GM12878 (cell line): ENCODE results near the gene SOX5. TPM values are rescaled to one million over a fixed set of nuclear protein-coding genes. Genes with fewer than 3 reads are reported as not detected.

Experiments used
- ATAC-seq: fragments of 200-7000 bp; cut with Tn5 transposase; 3 replicates; pipeline ENCODE4 v1.9.1; 2020; ENCODE audit warnings: mild to moderate bottlenecking, moderate library complexity
- BruUV-seq: library from RNA; stranded (reverse); fragments of 400-500 nt; replicated peaks from 2 replicates; lab custom pipeline; 2021; lab: Mats Ljungman, UMichigan
- CTCF ChIA-PET: fragments of 300-600 bp; sonication (Branson Sonifier 250); formaldehyde crosslinking; extraction: SDS; loops from one replicate; lab custom pipeline; 2021; ENCODE audit warnings: inconsistent platforms; lab: Yijun Ruan, JAX
- POLR2A ChIA-PET: fragments of 350-600 bp; formaldehyde crosslinking; extraction: SDS; loops from one replicate; lab custom pipeline; 2021; ENCODE audit warnings: inconsistent platforms; lab: Charles Lee
- RAD21 ChIA-PET: fragments of 300-600 bp; sonication (Branson Sonifier 250); formaldehyde crosslinking; loops from one replicate; lab custom pipeline; 2023; ENCODE audit warnings: antibody characterized with exemption; ENCODE audit not compliant: unreplicated experiment; lab: Charles Lee
- SMC1A ChIA-PET: fragments of 300-600 bp; sonication (Branson Sonifier 250); formaldehyde crosslinking; loops from one replicate; lab custom pipeline; 2023; ENCODE audit not compliant: unreplicated experiment, uncharacterized antibody; lab: Charles Lee
- DNase-seq: peaks from one replicate; pipeline ENCODE4 v3.0.0-alpha.2; 2011; ENCODE audit warnings: low read depth, low spot score
- FAIRE-seq: peaks from 3 replicates; lab custom pipeline; 2011; peaks lifted over from hg19 to GRCh38; lab: Jason Lieb, UNC
- H2AFZ ChIP-seq: 2 replicates; pipeline ENCODE4 v1.6.0; 2011; ENCODE audit warnings: low read depth, low read length, control low read depth; ENCODE audit not compliant: control insufficient read depth
- H3K27ac ChIP-seq: 2 replicates; pipeline ENCODE4 v1.5.1; 2011; ENCODE audit warnings: control low read depth; ENCODE audit not compliant: control insufficient read depth, insufficient read depth
- H3K27me3 ChIP-seq, 2 experiments: replicated peaks in 1 of 2; 2 replicates each; pipeline versions ENCODE4 v1.6.0 to v1.6.1; 2011; ENCODE audit warnings: low read length in 1 of 2; ENCODE audit not compliant: control insufficient read depth in 2 of 2, insufficient read depth in 2 of 2
- H3K36me3 ChIP-seq, 2 experiments: 2 replicates each; pipeline ENCODE4 v1.5.1; 2011; ENCODE audit warnings: low read length in 1 of 2; ENCODE audit not compliant: control insufficient read depth in 2 of 2, insufficient read depth in 2 of 2
- H3K4me1 ChIP-seq: 2 replicates; pipeline ENCODE4 v1.6.1; 2011; ENCODE audit warnings: mild to moderate bottlenecking, low read length, moderate library complexity, mixed read lengths; ENCODE audit not compliant: control insufficient read depth, insufficient read depth
- H3K4me2 ChIP-seq: 2 replicates; pipeline ENCODE4 v1.6.0; 2011; ENCODE audit warnings: control low read depth; ENCODE audit not compliant: control insufficient read depth, insufficient read depth
- H3K4me3 ChIP-seq: fragments of 200-600 bp; sonication (generic); 2 replicates; pipeline ENCODE4 v1.5.1; 2016
- H3K79me2 ChIP-seq: 2 replicates; pipeline ENCODE4 v1.6.0; 2011; ENCODE audit warnings: low read length; ENCODE audit not compliant: control insufficient read depth, insufficient read depth
- H3K9ac ChIP-seq: 2 replicates; pipeline ENCODE4 v1.8.0; 2011; ENCODE audit warnings: low read length, control low read depth, mixed read lengths; ENCODE audit not compliant: control insufficient read depth, insufficient read depth
- H3K9me3 ChIP-seq: replicated peaks from 3 replicates; pipeline ENCODE4 v1.5.1; 2011; ENCODE audit warnings: mild to moderate bottlenecking, low read length; ENCODE audit not compliant: control insufficient read depth, insufficient read depth
- H4K20me1 ChIP-seq: 2 replicates; pipeline ENCODE4 v1.6.0; 2011; ENCODE audit not compliant: control insufficient read depth, insufficient read depth
- ASH2L ChIP-seq: fragments of 300-600, 200-600 bp; sonication (generic); IDR thresholded peaks from 2 replicates; pipeline ENCODE4 v1.6.1; 2017; ENCODE audit warnings: low read depth, mild to moderate bottlenecking, borderline replicate concordance
- BMI1 ChIP-seq: fragments of 450-650 bp; IDR thresholded peaks from 2 replicates; pipeline ENCODE4 v1.6.1; 2016; ENCODE audit warnings: mild to moderate bottlenecking, moderate library complexity, borderline replicate concordance
- CHD2 ChIP-seq: IDR thresholded peaks from 2 replicates; pipeline ENCODE4 v1.6.1; 2011; ENCODE audit warnings: low read depth, low read length, improper control_type of control experiment, borderline replicate concordance
- DPF2 ChIP-seq: fragments of 450-650 bp; IDR thresholded peaks from 2 replicates; pipeline ENCODE4 v1.6.1; 2017; ENCODE audit warnings: mild to moderate bottlenecking
- JUNB ChIP-seq: IDR thresholded peaks from 2 replicates; pipeline ENCODE4 v1.6.1; 2016; ENCODE audit warnings: antibody characterized with exemption, mild to moderate bottlenecking
- KDM1A ChIP-seq: fragments of 200-600 bp; sonication (generic); IDR thresholded peaks from 2 replicates; pipeline ENCODE4 v1.6.1; 2016; ENCODE audit warnings: borderline replicate concordance
- REST ChIP-seq: IDR thresholded peaks from 2 replicates; pipeline ENCODE4 v1.6.1; 2012; ENCODE audit warnings: mild to moderate bottlenecking, low read depth, low read length
- TARDBP ChIP-seq: IDR thresholded peaks from 2 replicates; pipeline ENCODE4 v1.6.1; 2016; ENCODE audit warnings: borderline replicate concordance
- TBL1XR1 ChIP-seq: IDR thresholded peaks from 2 replicates; pipeline ENCODE4 v1.6.1; 2012; ENCODE audit warnings: low read depth, low read length, improper control_type of control experiment
- USF2 ChIP-seq: IDR thresholded peaks from 2 replicates; pipeline ENCODE4 v1.6.1; 2011; ENCODE audit warnings: low read depth, low read length, improper control_type of control experiment, borderline replicate concordance
- WGBS: methylation state at CpG from one replicate; pipeline ENCODE4 v1.1.6; 2016; ENCODE audit warnings: low lambda C conversion rate; ENCODE audit not compliant: insufficient replicate concordance, insufficient coverage; ENCODE audit errors: missing lambda C conversion rate; 5-methylcytosine and 5-hydroxymethylcytosine counted together
- in situ Hi-C: fragments of 300-500 bp; cut with MboI; formaldehyde crosslinking; loops from 9 replicates; pipeline ENCODE4 v1.14.3; 2018; ENCODE audit warnings: mixed read lengths
- intact Hi-C: fragments of 100-400 bp; cut with micrococcal nuclease; formaldehyde crosslinking; loops from one replicate; pipeline ENCODE4 v1.14.2; 2022; ENCODE audit not compliant: unreplicated experiment
- polyA plus RNA-seq, 11 experiments: library from polyadenylated mRNA; depleted of rRNA in 4 of 11; unstranded in 6 of 11; stranded (reverse) in 5 of 11; fragments of >200 nt; fragmentation: Nextera tagmentation in 4 of 11; fragmentation: Illumina TruSeq in 1 of 11; extraction: Ambion mirVana in 4 of 11; extraction: Trizol in 1 of 11; gene quantifications; 1 replicate in 1 of 11; 2 replicates in 10 of 11; pipeline versions ENCODE4 v1.2.1 to v1.2.3, GENCODE V29; 2011 to 2016; ENCODE audit warnings: inconsistent platforms in 2 of 11, missing spikeins in 2 of 11, low read depth in 1 of 11
- total RNA-seq, 4 experiments: library from RNA; depleted of rRNA in 3 of 4; stranded (reverse); fragments of >200 nt in 3 of 4; fragmentation: Illumina TruSeq in 1 of 4; extraction: Trizol in 1 of 4; gene quantifications; 2 replicates each; pipeline versions ENCODE4 v1.2.1 to v1.2.3, GENCODE V29; 2013 to 2021

Gene SOX5
- total and polyA plus RNA-seq, 10 of the 15 experiments (the other 5 are each of a cell fraction or from before 2014, with no cell fraction given) = 0.08 to 1.0 (median 0.24) TPM

- TF ChIP-seq REST = no peak
- TF ChIP-seq KDM1A = no peak
- no peak for TF ChIP-seq BMI1
- no peak for TF ChIP-seq DPF2
- TF ChIP-seq JUNB = no peak
- no peak for TF ChIP-seq USF2
- no peak for TF ChIP-seq TARDBP
- TF ChIP-seq CHD2 = no peak
Measured at GRCh38 chr12:23731493-23731892, 218.0 kb downstream of the SOX5 start (continued).

GRCh38 chr12:23731035-23731434 lies 218.4 kb downstream of the SOX5 start:
- H3K27me3 ChIP-seq = no peaks in the 10 kb centered on the region
- no peak for ATAC-seq

More at GRCh38 chr12:23731035-23731434, 218.4 kb downstream of the SOX5 start:
- Histone ChIP-seq H3K4me3 (no peak overlapping the region), H3K4me2 (no peak overlapping the region), H3K9ac (no peak overlapping the region), H3K9me3 (no peaks in the 10 kb centered on the region)
- SMC1A ChIA-PET = no interaction called here
- FAIRE-seq = no peak
- DNase-seq = no peak
- POLR2A ChIA-PET = no interaction called here
- no TSS peak for BruUV-seq
- RAD21 ChIA-PET = no interaction called here
- TF ChIP-seq ASH2L (no peak), TBL1XR1 (no peak)
- TF ChIP-seq, all 136 proteins: peak for 0
- no peaks in the 10 kb centered on the region for H3K36me3 ChIP-seq
- no peaks in the 10 kb centered on the region for H3K79me2 ChIP-seq
- intact Hi-C loops = no loop called here
- 41% methylated on average over 3 of the region's 3 CpGs for WGBS
- H4K20me1 ChIP-seq = no peaks in the 10 kb centered on the region
- H2AFZ ChIP-seq = no peak overlapping the region
- in situ Hi-C loops = no loop called here
- no peaks in the 10 kb centered on the region for H3K4me1 ChIP-seq
- no peak overlapping the region for H3K27ac ChIP-seq
- CTCF ChIA-PET = no interaction called here
